CD4-positive, alpha-beta T cell (primary cell): ENCODE measurements around the gene LNX2. TPM values are rescaled to one million over a fixed set of nuclear protein-coding genes. Genes with fewer than 3 reads are reported as not detected.

Source experiments
- ATAC-seq: fragments of 200-7000 bp; cut with Tn5 transposase; one replicate; pipeline ENCODE4 v1.10.0; 2022; ENCODE audit warnings: mild to moderate bottlenecking; ENCODE audit not compliant: poor library complexity
- CTCF ChIA-PET: fragments of 350-600 bp; sonication (Branson Sonifier 250); formaldehyde crosslinking; loops from one replicate; lab custom pipeline; 2021; ENCODE audit warnings: antibody characterized with exemption, inconsistent platforms; lab: Charles Lee
- POLR2A ChIA-PET: fragments of 350-600 bp; sonication (Branson Sonifier 250); formaldehyde crosslinking; loops from one replicate; lab custom pipeline; 2021; ENCODE audit warnings: antibody characterized with exemption, inconsistent platforms; lab: Charles Lee
- DNase-seq, 14 experiments: peaks; one replicate each; pipeline ENCODE4 v3.0.0-alpha.2; 2013 to 2020; ENCODE audit warnings: mixed read lengths in 2 of 14
- H3K27ac ChIP-seq, 2 donors: one replicate each; pipeline versions ENCODE4 v1.5.1 to v1.7.0; 2013; ENCODE audit warnings: low read length in 2 of 2, low read depth in 1 of 2, mild to moderate bottlenecking in 1 of 2
- H3K27me3 ChIP-seq, 2 experiments: 1 replicate in 1 of 2; 2 replicates in 1 of 2; pipeline versions ENCODE4 v1.6.1 to v1.7.0; 2013; ENCODE audit warnings: low read length in 2 of 2, control low read depth in 1 of 2, mild to moderate bottlenecking in 1 of 2, moderate library complexity in 1 of 2; ENCODE audit not compliant: insufficient read depth in 2 of 2, control insufficient read depth in 1 of 2
- H3K36me3 ChIP-seq: one replicate; pipeline ENCODE4 v1.6.1; 2013; ENCODE audit warnings: low read length, control low read depth; ENCODE audit not compliant: insufficient read depth
- H3K4me1 ChIP-seq: one replicate; pipeline ENCODE4 v1.6.1; 2013; ENCODE audit warnings: low read length, control low read depth; ENCODE audit not compliant: insufficient read depth
- H3K4me3 ChIP-seq: one replicate; pipeline ENCODE4 v1.5.1; 2013; ENCODE audit warnings: mild to moderate bottlenecking, low read length, moderate library complexity
- H3K9me3 ChIP-seq, 2 experiments: 1 replicate in 1 of 2; 2 replicates in 1 of 2; pipeline versions ENCODE4 v1.6.1 to v1.7.0; 2013; ENCODE audit warnings: low read length in 2 of 2, mild to moderate bottlenecking in 2 of 2, control low read depth in 1 of 2, moderate library complexity in 1 of 2; ENCODE audit not compliant: control insufficient read depth in 1 of 2, insufficient read depth in 1 of 2
- H3K27ac Mint-ChIP-seq: one replicate; pipeline ENCODE4 v1.8.0; 2020; ENCODE audit warnings: mixed read lengths
- H3K27me3 Mint-ChIP-seq: one replicate; pipeline ENCODE4 v1.8.0; 2021; ENCODE audit warnings: mixed read lengths
- H3K36me3 Mint-ChIP-seq: one replicate; pipeline ENCODE4 v1.8.0; 2021; ENCODE audit warnings: low read depth, mixed read lengths
- H3K4me1 Mint-ChIP-seq: one replicate; pipeline ENCODE4 v1.8.0; 2021; ENCODE audit warnings: low read depth, mixed read lengths
- H3K4me3 Mint-ChIP-seq: one replicate; pipeline ENCODE4 v1.8.0; 2020; ENCODE audit warnings: mild to moderate bottlenecking, mixed read lengths
- H3K9me3 Mint-ChIP-seq: one replicate; pipeline ENCODE4 v1.8.0; 2020; ENCODE audit warnings: mixed read lengths
- CTCF ChIP-seq: fragments of 200-600 bp; IDR thresholded peaks from one replicate; pipeline ENCODE4 v1.8.0; 2022; ENCODE audit warnings: antibody characterized with exemption, mild to moderate bottlenecking
- intact Hi-C, 2 experiments: fragments of 100-400 bp; cut with DNase I in 1 of 2; cut with micrococcal nuclease in 1 of 2; formaldehyde crosslinking; loops; one replicate each; pipeline versions ENCODE4 v1.15.1 to v1.9.0; 2023 to 2025; cut with DNase I, micrococcal nuclease
- total RNA-seq, 174 experiments: library from RNA in 2 of 174; stranded (reverse) in 2 of 174; gene quantifications; one replicate each; pipeline ENCODE4 v1.2.3 and lab custom pipeline; 2021 to 2026

Gene LNX2
- total RNA-seq, 2 experiments from 2014 or later = 3.5 to 3.9 TPM

GRCh38 chr13:27662738-27663470, 42.6 kb upstream of the LNX2 start:
- POLR2A ChIA-PET = no interaction called here
- intact Hi-C loops = no loop called here
- H3K27me3 ChIP-seq = no peaks in the 10 kb centered on the region
- H3K36me3 ChIP-seq = peaks cover 8% of the 10 kb centered on the region
- CTCF ChIA-PET = no interaction called here
- DNase-seq = no peak
- TF ChIP-seq CTCF = no peak
- H3K9me3 Mint-ChIP-seq = no peaks in the 10 kb centered on the region
- no peak overlapping the region for H3K4me3 Mint-ChIP-seq
- peaks cover 10% of the 10 kb centered on the region for H3K4me1 Mint-ChIP-seq
- peaks cover 15% of the 10 kb centered on the region for H3K36me3 Mint-ChIP-seq
- no peaks in the 10 kb centered on the region for H3K4me1 ChIP-seq
- H3K4me3 ChIP-seq = no peak overlapping the region
- peak overlapping the region; percentile 28 for H3K27ac Mint-ChIP-seq
- H3K27me3 Mint-ChIP-seq = no peaks in the 10 kb centered on the region
- no peak overlapping the region for H3K27ac ChIP-seq
- no peaks in the 10 kb centered on the region for H3K9me3 ChIP-seq
- no peak for ATAC-seq

- Histone ChIP-seq H3K4me1 (no peaks in the 10 kb centered on the region), H3K27ac (no peak overlapping the region), H3K27me3 (no peaks in the 10 kb centered on the region), H3K9me3 (no peaks in the 10 kb centered on the region), H3K36me3 (peaks cover 5% of the 10 kb centered on the region), H3K4me3 (no peak overlapping the region)
- no peak for ATAC-seq
- Mint-ChIP-seq H3K9me3 (no peaks in the 10 kb centered on the region), H3K4me3 (no peak overlapping the region), H3K4me1 (peaks cover 10% of the 10 kb centered on the region), H3K36me3 (peaks cover 16% of the 10 kb centered on the region), H3K27ac (peak overlapping the region; percentile 31), H3K27me3 (no peaks in the 10 kb centered on the region)
- TF ChIP-seq CTCF = no peak
- ChIA-PET CTCF (no interaction called here), POLR2A (no interaction called here)
- no peak for DNase-seq
- intact Hi-C loops = no loop called here
Measured at GRCh38 chr13:27661017-27661416, 40.7 kb upstream of the LNX2 start.

GRCh38 chr13:27660511-27660910, 40.2 kb upstream of the LNX2 start:
- Mint-ChIP-seq H3K4me3 (no peak overlapping the region), H3K27ac (peak overlapping the region; percentile 31), H3K27me3 (no peaks in the 10 kb centered on the region), H3K36me3 (peaks cover 15% of the 10 kb centered on the region), H3K4me1 (peaks cover 10% of the 10 kb centered on the region), H3K9me3 (no peaks in the 10 kb centered on the region)
- no peak for ATAC-seq
- no peak overlapping the region for H3K4me3 ChIP-seq
- no peak overlapping the region for H3K27ac ChIP-seq
- H3K27me3 ChIP-seq = no peaks in the 10 kb centered on the region
- H3K4me1 ChIP-seq = no peaks in the 10 kb centered on the region
- peaks cover under 1% of the 10 kb centered on the region for H3K36me3 ChIP-seq
- ChIA-PET POLR2A (no interaction called here), CTCF (no interaction called here)
- no peaks in the 10 kb centered on the region for H3K9me3 ChIP-seq
- no peak for TF ChIP-seq CTCF
- intact Hi-C loops = no loop called here
- DNase-seq = no peak
